Endothelial cell of umbilical vein (primary cell): ENCODE results near the gene ATP6V1D. TPM values are rescaled to one million over a fixed set of nuclear protein-coding genes. Genes with fewer than 3 reads are reported as not detected.

ENCODE experiments used
- BruUV-seq: library from RNA; stranded (reverse); fragments of 400-500 nt; replicated peaks from 2 replicates; lab custom pipeline; 2021; lab: Mats Ljungman, UMichigan
- CTCF ChIA-PET: fragments of 300-600, 350-600 bp; sonication (Branson Sonifier 250); formaldehyde crosslinking; loops from one replicate; lab custom pipeline; 2021; ENCODE audit warnings: antibody characterized with exemption, inconsistent platforms; lab: Charles Lee
- POLR2A ChIA-PET: fragments of 300-600, 350-600 bp; sonication (Branson Sonifier 250); formaldehyde crosslinking; loops from one replicate; lab custom pipeline; 2021; ENCODE audit warnings: antibody characterized with exemption, inconsistent platforms; lab: Charles Lee
- DNase-seq: peaks from one replicate; pipeline ENCODE4 v3.0.0-alpha.2; 2011; ENCODE audit warnings: low read depth, low spot score
- FAIRE-seq: peaks from 2 replicates; lab custom pipeline; 2011; peaks lifted over from hg19 to GRCh38; lab: Jason Lieb, UNC
- H2AFZ ChIP-seq: 2 replicates; pipeline ENCODE4 v1.6.0; 2012; ENCODE audit warnings: low read depth, low read length, control low read depth, inconsistent platforms
- H3K27ac ChIP-seq: 2 replicates; pipeline ENCODE4 v1.5.1; 2011; ENCODE audit warnings: low read depth, mild to moderate bottlenecking, control low read depth, low read length, moderate library complexity; ENCODE audit not compliant: insufficient read depth
- H3K27me3 ChIP-seq, 2 experiments: 2 replicates each; pipeline versions ENCODE4 v1.6.0 to v1.6.1; 2011; ENCODE audit warnings: low read length in 2 of 2, mixed read lengths in 1 of 2; ENCODE audit not compliant: control insufficient read depth in 2 of 2, insufficient read depth in 2 of 2
- H3K36me3 ChIP-seq, 2 experiments: 2 replicates in 1 of 2; 3 replicates in 1 of 2; pipeline ENCODE4 v1.5.1; 2011; ENCODE audit warnings: low read length in 2 of 2, mild to moderate bottlenecking in 1 of 2, moderate library complexity in 1 of 2; ENCODE audit not compliant: control insufficient read depth in 2 of 2, insufficient read depth in 2 of 2; ENCODE audit errors: extremely low read depth in 1 of 2
- H3K4me1 ChIP-seq: 3 replicates; pipeline ENCODE4 v1.5.1; 2011; ENCODE audit warnings: mild to moderate bottlenecking, low read length; ENCODE audit not compliant: control insufficient read depth, insufficient read depth; ENCODE audit errors: extremely low read depth
- H3K4me2 ChIP-seq: 2 replicates; pipeline ENCODE4 v1.6.1; 2011; ENCODE audit warnings: low read length, control low read depth, mixed read lengths; ENCODE audit not compliant: insufficient read depth
- H3K4me3 ChIP-seq, 3 experiments: fragments of 200-600 bp in 1 of 3; sonication (generic), shearing (Covaris generic) in 1 of 3; replicated peaks in 1 of 3; 2 replicates each; pipeline ENCODE4 v1.5.1; 2011 to 2016; ENCODE audit warnings: control low read depth in 3 of 3, low read length in 3 of 3, mild to moderate bottlenecking in 2 of 3, inconsistent platforms in 1 of 3, low read depth in 1 of 3, moderate library complexity in 1 of 3; ENCODE audit not compliant: insufficient read depth in 1 of 3
- H3K79me2 ChIP-seq: 2 replicates; pipeline ENCODE4 v1.6.0; 2012; ENCODE audit warnings: low read length, inconsistent platforms; ENCODE audit not compliant: control insufficient read depth, insufficient read depth
- H3K9ac ChIP-seq: replicated peaks from 2 replicates; pipeline ENCODE3; 2011; ENCODE audit warnings: low read length, control low read depth; ENCODE audit not compliant: insufficient read depth; ENCODE audit errors: extremely low read depth
- H3K9me1 ChIP-seq: replicated peaks from 3 replicates; pipeline ENCODE4 v1.6.0; 2011; ENCODE audit warnings: mild to moderate bottlenecking, low read length; ENCODE audit not compliant: control insufficient read depth, insufficient read depth; ENCODE audit errors: extremely low read depth
- H3K9me3 ChIP-seq: replicated peaks from 2 replicates; pipeline ENCODE4 v1.5.1; 2012; ENCODE audit warnings: low read length, inconsistent platforms; ENCODE audit not compliant: control insufficient read depth, insufficient read depth
- H4K20me1 ChIP-seq: replicated peaks from 2 replicates; pipeline ENCODE3; 2011; ENCODE audit warnings: mild to moderate bottlenecking, low read length; ENCODE audit not compliant: control insufficient read depth, insufficient read depth; ENCODE audit errors: extremely low read depth
- CTCF ChIP-seq, 2 donors: IDR thresholded peaks; 1 replicate in 1 of 2; 2 replicates in 1 of 2; pipeline ENCODE4 v1.5.1; 2011; ENCODE audit warnings: low read length in 2 of 2, mild to moderate bottlenecking in 2 of 2, moderate library complexity in 2 of 2, control low read depth in 1 of 2, inconsistent platforms in 1 of 2, low read depth in 1 of 2; ENCODE audit not compliant: insufficient read depth in 1 of 2; ENCODE audit errors: extremely low read depth in 1 of 2
- EZH2 ChIP-seq: IDR thresholded peaks from 2 replicates; pipeline ENCODE4 v1.6.1; 2012; ENCODE audit warnings: borderline replicate concordance, low read depth, mild to moderate bottlenecking, moderate library complexity, low read length, inconsistent platforms; ENCODE audit not compliant: severe bottlenecking
- FOS ChIP-seq: IDR thresholded peaks from 2 replicates; pipeline ENCODE4 v1.6.1; 2011; ENCODE audit warnings: mild to moderate bottlenecking, low read length, moderate library complexity, borderline replicate concordance; ENCODE audit not compliant: insufficient read depth
- GATA2 ChIP-seq: IDR thresholded peaks from 2 replicates; pipeline ENCODE4 v1.7.0; 2011; ENCODE audit warnings: low read depth, mild to moderate bottlenecking, moderate library complexity, mixed read lengths, low read length; ENCODE audit not compliant: insufficient read length, insufficient read depth
- JUN ChIP-seq: IDR thresholded peaks from 2 replicates; pipeline ENCODE4 v1.6.1; 2011; ENCODE audit warnings: borderline replicate concordance, low read depth; ENCODE audit not compliant: insufficient read length, insufficient read depth
- MAX ChIP-seq: IDR thresholded peaks from 2 replicates; pipeline ENCODE4 v1.6.1; 2011; ENCODE audit not compliant: insufficient read depth, insufficient read length
- MYC ChIP-seq: IDR thresholded peaks from one replicate; pipeline ENCODE4 v1.6.1; 2011; ENCODE audit warnings: mild to moderate bottlenecking, low read depth, low read length
- POLR2A ChIP-seq: IDR thresholded peaks from 2 replicates; pipeline ENCODE4 v1.6.1; 2012; ENCODE audit warnings: low read depth, mild to moderate bottlenecking, control low read depth, low read length
- POLR2AphosphoS5 ChIP-seq: IDR thresholded peaks from 2 replicates; pipeline ENCODE4 v1.6.1; 2012; ENCODE audit warnings: low read depth, mild to moderate bottlenecking, control low read depth, low read length, moderate library complexity; ENCODE audit not compliant: insufficient read depth
- dilution Hi-C: fragments of 300-500 bp; cut with MboI; formaldehyde crosslinking; loops from one replicate; pipeline ENCODE4 v1.15.0; 2019; ENCODE audit warnings: low sequenced_read_pairs; ENCODE audit not compliant: extremely low pct_ligation_motif_present
- intact Hi-C: fragments of 100-400 bp; cut with micrococcal nuclease; formaldehyde crosslinking; loops from one replicate; pipeline ENCODE4 v1.10.0; 2022
- polyA plus RNA-seq, 4 experiments: library from polyadenylated mRNA; depleted of rRNA in 3 of 4; stranded (reverse) in 3 of 4; unstranded in 1 of 4; fragments of >200 nt; gene quantifications; 2 replicates each; pipeline versions ENCODE4 v1.2.1 to v1.2.3, GENCODE V29; 2011 to 2012; ENCODE audit warnings: missing spikeins in 1 of 4
- total RNA-seq: library from RNA; stranded (reverse); gene quantifications from 2 replicates; pipeline ENCODE4 v1.2.3, GENCODE V29; 2021

Gene ATP6V1D
- total and polyA plus RNA-seq, 2 donors (not counting 3 experiments of a cell fraction or from before 2014, with no cell fraction given), result 28.6 to 63.1 TPM

GRCh38 chr14:67392800-67393199, 33.2 kb upstream of the ATP6V1D start:
- no peaks in the 10 kb centered on the region for H4K20me1 ChIP-seq
- no peaks in the 10 kb centered on the region for H3K9me3 ChIP-seq
- ChIA-PET CTCF (no interaction called here), POLR2A (no interaction called here)
- H2AFZ ChIP-seq, result no peak overlapping the region
- H3K4me3 ChIP-seq, result no peak overlapping the region
- BruUV-seq, result no TSS peak
- DNase-seq (no peak), FAIRE-seq (no peak)
- H3K79me2 ChIP-seq, result no peaks in the 10 kb centered on the region
- TF ChIP-seq CTCF (IDR thresholded peaks at IDR 0.05; ENCODE audit: extremely low read depth in 1 of 2, insufficient read depth in 1 of 2, low read depth in 1 of 2, low read length in 2 of 2), result no peak
- TF ChIP-seq POLR2AphosphoS5, result no peak
- no peak for TF ChIP-seq MAX
- TF ChIP-seq EZH2, result no peak
- TF ChIP-seq POLR2A, result no peak
- TF ChIP-seq GATA2, result no peak
- TF ChIP-seq JUN, result no peak
- no peak for TF ChIP-seq MYC
- TF ChIP-seq FOS, result no peak
- H3K4me1 ChIP-seq, result peaks cover 16% of the 10 kb centered on the region
- no peaks in the 10 kb centered on the region for H3K9me1 ChIP-seq
- dilution Hi-C loops (no loop called here), intact Hi-C loops (no loop called here)
- H3K27me3 ChIP-seq, result no peaks in the 10 kb centered on the region
- H3K27ac ChIP-seq, result no peak overlapping the region
- no peak overlapping the region for H3K4me2 ChIP-seq
- no peak overlapping the region for H3K9ac ChIP-seq
- no peaks in the 10 kb centered on the region for H3K36me3 ChIP-seq
